HG03575 (cell line): ENCODE data around the gene TTLL5.
"Not testable (repeated sequence)": the region's sequence is repeated elsewhere in the genome, so short reads cannot be mapped to it uniquely, and the experiment has no call there.

ENCODE experiments used
- ATAC-seq: cut with Tn5 transposase; IDR thresholded peaks from one replicate; pipeline ENCODE4 v1.9.1; 2021; ENCODE audit not compliant: unreplicated experiment, insufficient number of reproducible peaks, low FRiP score; ENCODE audit errors: extremely low read depth

The TTLL5 gene

DNA sequence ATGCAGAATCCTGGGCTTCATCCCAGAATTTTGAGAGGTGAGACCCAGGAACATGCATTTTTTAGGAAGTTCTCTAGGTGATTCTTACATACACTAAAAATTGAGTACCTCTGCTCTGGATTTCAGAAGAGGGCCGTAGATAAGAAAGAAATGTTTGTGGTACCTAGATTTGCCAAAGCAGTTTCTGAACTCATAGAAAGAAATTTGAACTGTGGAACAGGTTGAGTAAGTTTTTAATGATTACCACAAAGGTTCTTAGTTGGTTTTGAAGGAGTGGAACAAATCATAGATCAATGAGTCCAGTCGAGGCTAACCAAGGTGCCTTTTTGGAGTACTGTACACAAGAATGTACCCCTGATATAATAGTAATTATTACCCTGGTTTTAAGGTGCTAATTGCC, 24.9 kb downstream of the TTLL5 start:
- ATAC-seq: no peak

DNA sequence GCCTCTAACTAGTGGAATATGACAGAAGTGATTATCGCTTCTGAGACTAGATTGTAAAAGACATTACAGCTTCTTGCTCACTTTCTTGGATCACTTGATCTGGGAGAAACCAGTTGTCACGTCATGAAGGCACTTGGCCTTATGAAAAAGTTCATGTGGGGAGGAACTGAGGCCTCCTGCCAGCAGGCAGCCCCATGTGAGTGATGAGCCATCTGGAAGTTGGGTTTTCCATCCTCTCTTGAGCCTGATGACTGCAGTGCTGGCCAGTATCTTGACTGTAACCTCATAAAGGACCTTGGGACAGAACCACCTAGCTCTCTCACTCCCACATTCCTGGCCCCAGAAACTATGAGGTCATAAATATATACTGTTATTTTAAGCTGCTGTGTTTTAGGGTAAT, 28.0 kb downstream of the TTLL5 start:
- ATAC-seq: no peak

DNA sequence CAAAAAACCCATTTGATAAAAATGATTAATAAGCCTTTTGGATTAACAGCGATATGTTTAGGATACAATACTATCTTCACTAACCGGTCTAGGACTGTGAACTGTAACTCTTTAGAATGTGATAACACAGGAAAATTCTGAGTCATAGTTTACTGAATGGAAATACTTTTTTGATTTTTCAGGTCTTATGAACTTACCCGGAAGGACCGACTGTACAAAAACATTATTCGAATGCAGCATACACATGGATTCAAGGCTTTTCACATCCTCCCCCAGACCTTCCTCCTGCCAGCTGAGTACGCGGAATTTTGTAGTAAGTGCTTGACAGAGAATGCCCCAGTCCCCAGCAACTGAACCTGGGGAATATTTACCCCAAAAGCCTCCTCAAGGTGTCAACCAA, 29.0 kb downstream of the TTLL5 start:
- ATAC-seq: no peak

DNA sequence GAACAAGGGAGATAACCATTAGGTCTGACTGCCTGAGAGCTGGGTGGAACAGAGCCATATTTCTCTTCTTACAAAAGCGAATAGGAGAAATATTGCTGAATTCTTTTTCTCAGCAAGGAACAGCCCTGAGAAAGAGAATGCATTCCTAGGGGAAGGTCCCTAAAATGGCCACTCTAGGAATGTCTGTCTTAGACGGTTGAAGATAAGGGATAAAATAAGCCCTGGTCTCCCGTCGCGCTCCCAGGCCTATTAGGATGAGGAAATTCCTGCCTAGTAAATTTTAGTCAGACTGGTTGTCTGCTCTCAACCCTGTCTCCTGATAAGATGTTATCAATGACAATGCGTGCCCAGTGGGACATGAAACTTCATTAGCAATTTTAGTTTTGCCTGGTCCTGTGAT, 34.0 kb downstream of the TTLL5 start:
- not testable (repeated sequence) for ATAC-seq

DNA sequence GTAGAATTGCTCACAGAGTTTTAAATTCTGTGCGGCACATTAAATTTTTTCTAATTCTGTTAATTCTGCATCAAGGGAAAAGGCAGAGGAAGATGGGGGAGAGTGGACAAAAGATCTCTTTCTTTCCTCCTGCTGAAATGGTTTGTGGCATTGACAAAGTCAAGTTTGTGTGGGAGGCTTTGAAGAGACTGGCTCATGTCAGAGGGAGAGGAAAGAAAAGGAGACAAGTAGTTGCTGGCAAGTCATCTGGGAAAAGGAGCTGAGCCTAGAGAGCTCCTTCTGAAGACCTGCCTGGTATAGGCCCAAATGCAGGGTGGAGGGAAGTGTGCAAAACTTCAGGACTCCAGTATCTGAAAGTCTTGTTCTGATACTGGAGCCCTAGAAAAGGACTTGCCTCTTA, 36.3 kb downstream of the TTLL5 start:
- ATAC-seq: no peak

DNA sequence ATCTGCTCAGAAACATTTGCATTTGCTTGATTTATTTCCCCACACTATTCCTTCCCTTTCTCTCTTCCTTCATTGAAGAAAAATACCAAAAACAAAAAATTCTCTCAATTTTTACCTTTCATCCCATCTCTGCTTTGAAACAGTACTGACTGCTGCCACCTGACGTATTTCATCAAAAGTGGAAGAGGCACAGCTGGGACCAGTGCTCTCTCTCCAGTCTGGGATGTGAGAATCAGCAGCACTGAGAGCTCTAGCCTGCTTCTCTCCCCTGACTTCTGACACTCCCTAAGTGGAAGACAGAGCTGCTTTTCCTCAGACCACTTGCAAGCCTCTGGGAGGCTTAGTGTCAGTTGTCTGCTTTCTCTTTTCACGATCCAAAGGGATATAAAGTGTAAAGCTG, 36.9 kb downstream of the TTLL5 start:
- ATAC-seq: no peak

DNA sequence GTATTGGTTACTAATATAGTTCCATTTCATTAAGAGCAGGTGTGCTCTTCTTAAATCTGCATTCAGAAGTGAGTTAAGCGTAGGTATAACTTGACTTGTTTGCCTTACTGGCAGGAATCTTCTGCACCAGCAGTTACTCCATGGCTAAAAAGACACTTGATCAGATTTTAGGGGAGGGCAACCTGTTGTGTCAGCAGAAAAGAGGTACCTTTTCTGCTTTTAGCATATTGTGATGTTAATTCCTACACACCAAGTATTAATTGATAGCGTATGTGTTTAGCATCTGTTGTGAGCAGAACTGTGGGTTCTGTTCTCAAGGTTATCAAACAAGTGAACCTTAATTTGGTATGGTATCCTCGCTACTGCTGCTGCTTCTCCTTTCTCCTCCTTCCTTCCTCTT, 38.3 kb downstream of the TTLL5 start:
- no peak for ATAC-seq

DNA sequence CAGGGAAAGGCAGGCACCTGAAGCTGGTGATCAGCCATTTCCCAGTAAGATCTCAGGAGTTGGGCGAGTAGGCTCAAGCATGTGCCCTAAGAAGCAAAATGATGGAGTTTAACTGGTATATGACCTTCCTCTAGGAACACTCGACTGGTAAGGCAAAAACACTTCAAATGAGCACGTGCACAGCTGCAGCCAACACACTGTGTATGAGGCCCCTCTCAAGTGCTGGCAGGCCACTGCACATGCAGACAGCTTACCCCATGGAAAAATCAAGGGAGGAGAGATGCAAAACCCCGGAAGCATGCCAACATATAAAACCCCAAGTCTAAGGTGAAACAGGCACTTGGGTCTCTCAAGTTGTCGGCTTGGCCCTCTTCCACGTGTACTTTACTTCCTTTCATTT, 39.2 kb downstream of the TTLL5 start:
- no peak for ATAC-seq

DNA sequence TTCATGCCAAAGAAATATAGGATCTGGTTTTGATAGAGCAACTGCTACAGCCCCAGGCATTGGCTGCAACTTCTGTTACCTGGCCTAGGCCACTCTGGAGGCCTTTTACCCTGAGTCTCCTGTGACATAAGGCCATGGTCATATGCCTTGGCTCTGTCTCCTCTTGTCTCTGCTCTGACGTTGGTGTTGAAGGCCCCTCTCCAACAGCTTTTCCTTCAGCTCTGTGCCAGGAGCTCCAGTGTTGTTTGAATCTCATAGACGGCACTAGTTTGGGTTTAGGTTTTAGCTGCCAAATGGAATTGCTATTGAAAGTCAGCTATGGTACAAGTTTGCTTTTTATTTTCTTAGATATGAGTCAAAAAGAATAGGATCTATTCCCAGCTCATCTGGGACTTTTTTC, 41.1 kb downstream of the TTLL5 start:
- no peak for ATAC-seq

DNA sequence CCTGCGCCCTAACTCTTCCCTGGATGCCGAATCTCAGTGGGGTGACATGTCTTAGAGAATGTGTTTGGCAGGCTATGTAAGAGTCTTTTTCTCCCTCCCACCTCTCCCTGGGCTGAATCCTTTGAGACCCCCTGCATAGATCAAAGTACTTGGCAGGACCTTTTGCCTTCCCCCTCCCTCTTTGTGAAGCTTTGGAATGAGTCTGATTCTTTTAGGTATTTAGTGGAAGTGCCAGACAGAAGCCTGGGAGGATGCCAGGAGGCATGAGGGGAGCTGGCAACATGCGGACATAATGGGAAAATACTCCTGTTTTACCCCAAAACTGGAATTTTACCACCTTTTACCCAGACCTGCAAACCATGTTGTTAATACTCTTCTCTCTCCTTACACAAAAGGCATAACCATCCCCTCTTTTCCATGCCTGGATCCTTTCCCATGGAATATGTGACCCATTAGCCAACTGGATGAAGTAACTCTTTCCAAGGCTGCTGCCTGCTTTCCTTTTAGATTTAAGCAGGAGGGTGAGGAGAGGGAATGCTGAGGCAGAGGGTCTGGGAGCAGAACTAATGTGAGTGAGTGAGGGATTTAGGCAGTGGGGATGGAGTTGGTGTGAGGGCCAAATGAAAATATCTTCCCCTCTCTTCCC, 41.7 kb downstream of the TTLL5 start:
- no peak for ATAC-seq

DNA sequence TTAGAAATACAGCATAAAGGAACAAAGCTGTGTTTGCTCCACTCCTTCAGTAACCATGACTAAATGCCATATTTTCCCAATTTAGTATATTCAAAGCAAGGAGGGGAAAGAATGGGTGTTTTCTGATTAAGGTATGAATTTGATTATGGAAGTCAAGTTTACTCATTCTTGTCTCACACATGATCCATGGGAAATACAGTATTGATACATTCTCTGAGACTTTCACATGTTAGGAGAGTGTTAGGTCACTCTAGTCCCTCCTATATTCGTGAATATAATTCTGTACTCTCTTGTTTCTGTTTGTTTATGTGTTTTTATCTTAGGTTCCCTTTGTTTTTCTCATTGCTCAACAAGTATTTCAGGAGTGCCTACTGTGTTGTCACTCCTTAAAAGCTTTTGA, 42.4 kb downstream of the TTLL5 start:
- ATAC-seq: no peak

DNA sequence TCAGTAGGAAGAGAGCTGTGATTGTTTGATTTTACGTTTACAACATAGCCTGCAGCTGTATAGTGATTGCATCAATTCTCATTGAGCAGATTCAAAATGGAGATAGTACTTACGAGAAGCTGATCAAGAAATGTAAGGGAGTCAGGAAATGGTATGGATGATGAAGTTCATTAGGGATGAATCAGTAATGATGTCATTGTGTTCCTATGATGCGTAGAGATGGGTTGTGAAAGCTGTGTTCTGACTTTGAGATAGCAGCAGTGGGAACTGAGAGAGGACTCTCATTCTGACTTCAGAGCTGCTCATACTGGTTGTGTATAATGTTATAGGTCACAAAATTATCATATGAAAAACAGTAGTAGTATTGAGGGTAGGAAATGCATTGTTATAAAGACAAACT, 44.0 kb downstream of the TTLL5 start:
- no peak for ATAC-seq

DNA sequence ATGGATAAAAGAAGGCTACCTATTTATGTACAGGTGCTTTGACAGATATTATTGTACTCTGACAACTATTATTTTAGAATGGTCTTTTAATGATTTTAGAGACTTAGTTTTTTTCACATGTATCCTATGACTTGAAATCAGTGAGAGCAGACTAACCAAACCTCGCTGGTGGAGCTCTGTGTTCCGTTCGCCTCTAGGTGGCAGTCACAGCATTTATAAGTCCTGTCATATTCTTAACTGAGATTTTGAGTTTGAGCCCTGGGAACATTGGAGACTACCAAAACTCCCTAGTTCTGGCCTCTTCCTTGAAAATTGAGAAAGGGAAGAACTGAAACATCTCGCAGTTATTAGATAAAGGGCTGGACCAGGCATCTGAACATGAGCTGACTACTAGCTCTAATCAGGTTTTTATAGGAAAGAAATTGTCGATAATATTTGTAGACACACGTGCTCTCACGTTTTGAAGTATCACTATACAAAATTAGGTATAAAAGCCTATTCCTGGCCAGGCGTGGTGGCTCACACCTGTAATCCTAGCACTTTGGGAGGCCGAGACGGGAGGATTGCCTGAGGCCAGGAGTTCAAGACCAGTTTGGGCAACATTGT, 48.3 kb downstream of the TTLL5 start:
- ATAC-seq: no peak

DNA sequence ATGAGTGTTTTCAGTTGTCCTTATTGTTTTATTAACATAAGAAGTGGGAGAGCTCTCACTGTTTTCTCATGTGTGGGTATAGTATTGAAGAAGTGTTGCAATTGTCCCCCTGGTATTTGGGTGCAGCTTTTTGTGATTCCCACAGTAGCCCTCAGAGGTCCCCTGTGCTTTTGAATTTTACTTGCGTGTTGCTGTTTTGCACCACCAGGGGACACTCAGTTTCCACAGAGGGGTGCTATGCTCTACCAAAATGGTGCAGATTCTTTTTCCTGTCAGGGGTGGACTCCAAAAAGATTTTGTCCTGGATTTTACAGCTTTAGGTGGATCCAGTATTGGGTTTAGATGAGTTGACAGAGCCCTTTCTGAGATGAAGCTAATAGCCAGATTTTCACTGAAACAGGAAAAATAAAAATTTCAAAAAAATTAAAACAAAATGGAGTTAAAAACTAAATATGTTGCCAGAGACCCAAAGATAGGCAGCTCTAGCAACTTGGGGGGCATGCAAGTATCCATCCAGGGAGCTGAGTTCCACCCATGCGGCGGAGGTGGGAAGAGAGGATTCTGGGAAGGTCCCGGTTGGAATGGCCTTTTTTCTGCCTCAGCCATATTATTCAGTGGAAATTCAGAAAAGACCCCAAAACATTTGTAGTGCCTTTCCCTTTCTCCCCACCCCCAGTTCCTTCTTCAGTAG, 50.2 kb downstream of the TTLL5 start:
- no peak for ATAC-seq

DNA sequence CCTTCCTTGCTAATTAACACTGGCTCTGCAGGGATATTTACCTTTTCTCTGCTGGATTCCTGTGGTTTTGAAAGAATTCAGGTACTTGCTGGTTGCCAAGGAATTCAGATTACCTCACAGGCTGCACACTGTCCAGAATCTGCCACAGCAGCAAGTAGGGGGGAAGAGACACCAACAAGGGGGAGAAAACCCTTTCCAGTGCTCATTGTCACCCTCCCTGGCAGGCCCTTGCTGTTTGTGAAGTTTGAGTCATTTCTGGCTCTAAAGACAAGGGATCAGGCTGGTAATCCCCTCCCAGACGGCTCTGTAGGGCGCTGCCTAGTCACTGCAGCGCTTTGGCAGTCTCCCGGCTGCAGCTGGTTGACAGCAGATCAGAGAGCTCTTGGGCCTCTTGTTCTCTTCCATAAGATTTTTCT, 50.8 kb downstream of the TTLL5 start:
- ATAC-seq: no peak

DNA sequence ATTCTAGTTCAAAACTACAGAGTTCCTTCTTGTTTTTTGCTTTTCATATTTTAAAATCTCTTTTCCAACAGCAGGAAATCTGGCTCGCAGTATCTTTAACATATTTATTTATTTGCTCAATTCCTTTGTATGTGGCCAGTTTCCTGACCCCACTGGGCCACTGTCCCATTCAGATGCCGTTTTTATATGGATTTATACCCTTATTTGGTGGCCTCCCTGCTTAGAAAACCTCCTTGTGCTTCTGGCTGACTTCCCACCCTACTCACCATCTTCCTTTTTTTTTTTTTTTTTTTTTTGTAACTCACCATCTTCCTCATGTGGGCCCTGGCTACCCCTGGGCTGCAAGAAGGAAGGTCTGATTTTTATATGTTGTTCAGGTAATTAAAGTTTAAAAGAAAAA, 53.9 kb downstream of the TTLL5 start:
- no peak for ATAC-seq

DNA sequence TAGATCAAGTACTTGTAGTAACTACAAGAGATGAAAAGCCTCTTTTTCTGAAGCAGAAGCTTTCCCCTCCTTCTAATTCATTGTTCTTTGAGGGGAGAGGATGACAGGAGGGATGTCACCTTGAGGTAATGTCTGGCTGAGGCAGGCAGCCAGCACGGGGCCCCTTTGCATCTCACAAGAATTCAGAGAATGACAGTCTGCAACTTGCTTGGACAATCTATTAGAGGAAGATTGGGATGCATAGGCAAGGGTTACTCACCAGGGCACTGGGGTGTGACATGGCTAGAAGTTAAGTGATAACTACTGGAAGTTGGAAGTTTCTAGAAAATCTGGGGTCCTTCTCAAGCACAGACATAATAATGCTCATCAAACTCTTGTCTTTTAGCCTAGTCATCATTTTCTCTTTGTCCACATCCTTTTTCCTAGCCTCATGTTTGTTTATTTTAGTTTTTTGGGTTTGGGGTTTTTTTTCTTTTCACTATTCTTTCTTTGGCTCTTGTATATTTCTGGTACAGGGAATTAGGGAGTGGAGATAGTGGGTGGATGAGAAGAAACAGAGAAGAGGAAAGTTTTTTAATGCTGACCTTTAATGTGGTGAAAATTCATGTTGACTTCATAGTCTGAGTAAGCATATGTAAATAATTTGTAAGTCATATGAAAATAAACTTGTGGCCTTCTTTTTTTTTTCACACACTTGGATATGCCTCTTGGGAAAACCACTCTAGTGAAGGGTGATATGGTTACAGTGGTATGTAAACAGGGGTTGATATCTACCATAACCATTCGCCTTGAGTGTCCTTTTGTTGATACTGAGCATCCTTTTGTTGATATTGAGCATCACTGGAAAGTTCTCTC, 55.1 kb downstream of the TTLL5 start:
- ATAC-seq: no peak

DNA sequence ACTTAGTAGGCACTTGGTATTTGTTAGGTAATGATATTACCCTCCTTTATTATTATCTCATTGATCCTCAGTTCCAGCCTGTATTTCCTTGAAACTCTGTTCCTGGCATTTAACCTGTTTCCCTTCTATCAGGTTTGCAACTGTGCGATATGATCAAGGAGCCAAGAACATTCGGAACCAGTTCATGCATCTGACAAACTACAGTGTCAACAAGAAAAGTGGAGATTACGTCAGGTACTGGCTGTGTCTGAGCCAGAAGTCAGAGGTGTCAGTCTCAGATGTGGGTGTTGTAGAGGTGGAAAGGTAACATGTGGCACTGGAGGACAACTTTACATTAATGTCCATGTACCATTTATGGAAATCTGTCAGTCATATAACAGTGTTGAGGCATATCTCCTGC, 56.7 kb downstream of the TTLL5 start:
- ATAC-seq: no peak

DNA sequence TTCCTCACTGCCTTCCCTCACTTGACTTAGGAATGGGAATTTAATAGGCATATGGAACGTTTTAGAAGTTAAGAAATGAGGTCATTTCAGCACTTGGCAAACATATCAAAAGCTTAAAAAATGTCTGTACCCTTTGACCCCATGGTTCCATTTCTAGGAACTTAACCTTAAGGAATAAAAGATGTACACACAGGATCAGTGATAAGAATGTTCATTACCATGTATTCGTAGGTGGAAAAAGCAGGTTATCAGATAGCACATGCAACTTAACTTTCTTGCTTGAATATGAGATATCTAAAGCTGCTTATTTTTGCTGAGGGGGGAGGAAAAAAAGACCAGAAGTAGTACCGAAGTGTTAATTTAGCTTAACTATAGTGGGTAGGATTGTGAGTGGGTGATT, 57.2 kb downstream of the TTLL5 start:
- no peak for ATAC-seq

DNA sequence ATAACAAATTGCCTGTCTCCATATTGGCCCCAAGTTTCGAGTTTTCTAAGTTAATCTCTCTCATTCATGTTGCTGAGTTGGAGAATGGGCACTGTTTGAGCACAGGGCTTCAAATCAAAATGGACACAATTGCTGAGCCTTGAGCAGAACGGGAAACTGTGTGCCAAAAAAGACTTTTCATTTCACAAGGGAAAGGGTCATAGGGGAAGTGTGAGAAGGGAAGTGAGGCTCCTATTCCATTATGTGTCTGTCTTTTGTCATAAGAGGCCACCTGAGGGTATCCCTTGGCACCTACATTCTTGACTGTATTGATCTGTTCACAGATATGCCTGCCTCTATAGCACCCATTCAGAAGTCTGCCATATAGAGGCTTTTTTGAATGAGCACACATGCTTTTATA, 59.1 kb downstream of the TTLL5 start:
- ATAC-seq: no peak
